ENCODE results near the gene ZNF837.

Gene ZNF837

DNA sequence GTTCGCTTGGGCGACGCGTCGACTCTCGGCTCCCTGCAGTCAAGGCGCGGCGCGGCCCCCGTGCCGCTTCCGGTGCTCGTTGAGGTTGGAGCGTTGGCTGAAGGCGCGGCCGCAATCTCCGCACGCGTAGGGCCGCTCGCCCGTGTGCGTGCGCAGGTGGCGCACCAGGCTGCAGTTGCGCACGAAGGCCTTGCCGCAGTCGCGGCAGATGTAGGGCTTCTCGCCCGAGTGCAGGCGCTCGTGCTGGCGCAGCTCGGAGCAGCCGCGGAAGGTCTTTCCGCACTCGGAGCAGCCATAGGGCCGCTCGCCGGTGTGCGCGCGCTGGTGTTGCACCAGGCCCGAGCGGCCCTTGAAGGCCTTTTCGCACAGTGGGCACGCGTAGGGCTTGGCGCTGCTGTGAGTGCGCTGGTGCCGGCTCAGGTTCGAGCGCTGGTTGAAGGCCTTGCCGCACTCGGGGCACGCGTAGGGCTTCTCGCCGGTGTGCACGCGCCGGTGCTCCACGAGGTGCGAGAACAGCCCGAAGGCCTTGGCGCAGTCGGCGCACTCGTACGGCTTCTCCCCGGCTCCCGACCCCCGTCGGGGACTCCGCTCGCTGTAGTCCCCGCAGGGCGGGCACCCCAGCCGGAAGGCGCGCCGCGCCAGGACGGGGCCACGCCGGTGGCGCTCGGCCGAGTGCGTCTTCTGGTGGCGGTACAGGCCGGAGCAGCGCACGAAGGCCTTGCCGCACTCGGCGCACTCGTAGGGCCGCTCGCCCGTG, 13.0 kb downstream of the ZNF837 start:
- DNase-seq = no peak

DNA sequence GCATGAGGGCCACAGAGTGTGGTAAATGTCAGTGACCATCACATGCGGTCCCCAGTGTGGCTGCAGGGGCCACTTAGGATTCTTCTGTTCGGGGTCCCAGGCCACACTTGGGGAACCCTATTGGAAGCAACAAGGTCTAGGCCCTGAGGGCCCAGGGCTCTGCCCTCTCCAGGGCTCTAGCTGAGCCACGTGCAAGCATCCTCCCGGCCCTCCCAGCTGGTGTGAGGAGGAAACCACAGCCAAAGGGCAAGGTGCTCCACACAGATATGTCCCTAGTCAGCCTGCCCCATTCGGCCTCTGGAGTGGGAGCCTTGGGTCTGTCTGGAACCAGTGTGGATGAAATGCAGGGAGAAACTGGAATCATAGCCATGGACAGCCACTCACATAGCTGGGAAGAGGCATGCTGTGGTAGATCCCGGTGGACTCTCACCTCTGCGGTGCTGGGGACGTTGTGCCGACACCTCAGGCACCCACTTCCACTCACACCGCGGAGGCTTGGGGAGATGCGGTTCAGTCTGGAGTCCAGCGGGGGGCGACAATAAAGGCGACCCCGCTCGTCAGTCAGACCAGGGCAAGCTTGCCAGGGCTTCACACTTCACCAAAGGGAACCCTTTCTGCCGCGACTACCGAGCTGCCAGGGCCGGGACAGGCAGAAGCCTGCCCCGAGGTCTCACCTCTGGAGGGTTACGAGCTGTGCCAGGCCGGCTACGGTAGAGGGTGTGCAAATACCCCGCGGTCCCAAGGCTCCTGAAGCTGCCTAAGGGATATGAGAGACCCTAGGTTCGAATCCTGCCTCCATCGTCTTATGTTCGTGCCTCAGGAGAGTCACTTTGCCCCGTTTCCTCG, 14.0 kb downstream of the ZNF837 start:
- DNase-seq = no peak

DNA sequence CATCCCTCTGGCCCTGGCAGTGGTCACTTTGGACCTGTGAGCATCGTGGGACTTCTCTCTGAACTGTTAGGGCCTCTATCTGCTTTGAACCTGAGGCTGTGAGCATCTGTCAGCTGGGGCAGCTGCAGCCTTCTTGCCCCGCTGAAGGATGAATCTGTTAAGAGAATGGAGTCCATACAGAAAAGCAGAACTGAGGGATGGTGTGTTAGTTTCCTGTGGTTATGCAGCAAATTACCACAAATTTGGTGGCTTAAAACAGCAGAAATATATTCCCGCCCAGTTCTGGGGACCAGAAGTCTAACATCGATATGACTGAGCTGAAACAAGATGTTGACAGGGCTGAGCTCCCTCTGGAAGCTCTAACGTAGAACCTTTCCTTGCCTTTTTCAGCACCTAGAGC, 16.7 kb downstream of the ZNF837 start:
- peak; percentile 67 for DNase-seq

DNA sequence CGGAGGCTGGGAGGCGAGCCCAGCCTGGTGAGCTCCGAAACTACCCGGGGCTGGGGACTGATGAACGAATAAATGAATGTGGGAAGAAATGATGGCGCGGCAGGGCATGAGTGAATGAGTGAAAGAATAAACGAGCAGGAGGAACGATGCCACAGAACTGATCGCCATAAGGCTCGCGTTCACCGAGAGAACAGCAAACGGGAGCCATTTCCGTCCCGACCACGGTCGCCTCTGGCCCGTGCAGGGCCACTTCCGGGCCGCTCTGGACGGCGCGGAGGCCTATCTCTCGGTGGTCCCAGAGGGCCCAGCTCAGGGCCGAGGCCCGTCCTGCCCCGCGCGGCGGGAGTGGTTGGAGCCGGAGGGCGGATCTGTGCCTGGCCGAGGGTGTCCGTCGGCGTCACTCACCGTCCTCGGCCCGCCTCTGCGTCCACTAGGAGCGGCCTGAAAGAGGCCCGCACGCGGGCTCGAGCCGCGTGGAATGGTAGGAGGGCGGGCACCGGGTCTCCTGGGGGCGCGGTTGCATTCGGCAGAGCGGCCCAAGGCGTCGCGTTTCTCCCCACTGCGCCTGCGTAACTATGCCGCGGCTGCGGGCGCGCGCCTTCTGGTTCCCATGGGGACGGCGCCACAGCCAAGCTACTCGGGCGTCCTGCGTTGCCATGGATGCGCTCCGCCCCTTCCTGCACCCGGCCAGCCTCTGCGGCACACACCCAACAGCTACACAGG, 18.4 kb downstream of the ZNF837 start, which contains the start of gene ZNF497:
TSS of gene ZNF497 (minus strand) at position 480 of the 723 bp plus-strand sequence. CDS start 5,116 bp downstream, outside the sequence.
- DNase-seq = peak; percentile 56

DNA sequence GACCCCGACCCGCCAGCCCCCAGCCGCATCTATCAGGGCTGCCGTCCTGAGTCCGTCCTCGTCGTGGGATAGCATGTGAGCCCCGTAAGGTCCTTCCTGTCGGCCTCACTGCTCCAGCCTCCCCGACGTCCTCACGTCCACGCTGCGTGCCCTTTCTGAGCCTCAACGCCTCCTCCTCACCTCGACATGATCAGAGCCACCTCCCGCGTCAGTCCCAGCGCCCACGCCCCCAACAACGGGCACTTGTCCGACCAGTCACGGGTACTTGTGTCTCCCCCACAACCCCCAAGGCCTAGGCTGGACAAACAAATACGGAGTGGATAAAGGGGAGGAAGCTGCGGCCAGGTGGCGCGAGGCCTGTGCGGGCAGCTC, 18.9 kb downstream of the ZNF837 start:
- DNase-seq = no peak

DNA sequence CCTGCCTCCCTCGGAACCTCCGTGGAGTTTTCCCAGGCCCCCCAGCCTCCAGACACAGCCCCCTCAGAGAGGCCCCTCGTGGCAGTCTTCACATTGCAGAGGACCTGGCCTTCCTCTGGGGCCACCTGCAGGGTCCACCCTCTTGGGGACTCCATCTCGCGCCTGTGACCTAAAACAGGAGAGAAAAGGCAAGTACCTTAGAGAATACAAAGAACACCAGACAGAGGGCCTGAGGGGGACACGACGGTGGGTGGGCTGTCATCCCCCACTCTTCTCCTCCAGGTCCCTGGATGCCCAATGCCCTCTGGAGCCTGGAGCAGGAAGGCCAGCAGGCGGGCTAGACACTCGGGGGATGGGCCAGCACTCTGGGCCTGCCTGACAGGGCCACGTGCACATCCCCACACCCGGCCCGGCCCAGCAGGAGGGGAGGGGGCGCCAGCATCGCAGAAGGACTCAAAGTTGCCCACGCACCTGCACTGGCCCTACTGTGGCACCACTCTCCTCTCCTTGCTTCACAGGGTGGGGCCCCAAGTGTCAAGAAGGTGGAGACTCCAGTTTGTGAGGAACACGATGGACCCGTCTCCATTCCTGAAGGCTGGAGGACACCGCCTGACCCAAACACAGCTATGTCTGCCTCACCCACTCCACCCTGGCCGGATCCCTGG, 23.2 kb downstream of the ZNF837 start:
- no peak for DNase-seq

DNA sequence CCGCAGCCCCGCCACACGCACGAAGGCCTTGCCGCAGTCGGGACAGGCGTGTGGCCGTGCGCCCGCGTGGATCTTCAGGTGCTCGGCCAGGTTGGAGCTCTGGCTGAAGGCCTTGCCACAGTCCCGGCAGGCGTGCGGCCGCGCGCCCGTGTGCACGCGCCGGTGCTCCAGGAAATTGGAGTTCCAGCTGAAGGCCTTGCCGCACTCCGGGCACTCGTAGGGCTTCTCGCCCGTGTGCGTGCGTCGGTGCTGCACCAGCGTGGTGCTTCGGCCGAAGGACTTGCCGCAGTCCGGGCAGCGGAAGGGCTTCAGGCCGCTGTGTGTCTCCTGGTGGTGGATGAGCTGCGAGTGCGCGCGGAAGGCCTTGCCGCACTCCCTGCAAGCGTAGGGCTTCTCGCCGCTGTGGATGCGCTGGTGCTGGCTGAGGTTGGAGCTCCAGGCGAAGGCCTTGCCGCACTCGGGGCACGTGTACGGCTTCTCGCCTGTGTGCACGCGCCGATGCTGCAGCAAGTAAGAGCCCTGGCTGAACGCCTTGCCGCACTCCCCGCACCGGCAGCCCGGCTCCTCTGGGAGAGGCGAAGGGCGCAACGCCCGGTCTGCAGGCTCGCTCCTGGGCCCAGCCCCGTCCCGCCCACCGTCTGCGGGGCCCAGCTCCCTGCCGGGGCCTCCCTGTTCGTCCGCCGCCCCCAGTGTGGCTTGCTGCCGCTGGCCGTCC, 23.9 kb downstream of the ZNF837 start:
- no peak for DNase-seq

DNA sequence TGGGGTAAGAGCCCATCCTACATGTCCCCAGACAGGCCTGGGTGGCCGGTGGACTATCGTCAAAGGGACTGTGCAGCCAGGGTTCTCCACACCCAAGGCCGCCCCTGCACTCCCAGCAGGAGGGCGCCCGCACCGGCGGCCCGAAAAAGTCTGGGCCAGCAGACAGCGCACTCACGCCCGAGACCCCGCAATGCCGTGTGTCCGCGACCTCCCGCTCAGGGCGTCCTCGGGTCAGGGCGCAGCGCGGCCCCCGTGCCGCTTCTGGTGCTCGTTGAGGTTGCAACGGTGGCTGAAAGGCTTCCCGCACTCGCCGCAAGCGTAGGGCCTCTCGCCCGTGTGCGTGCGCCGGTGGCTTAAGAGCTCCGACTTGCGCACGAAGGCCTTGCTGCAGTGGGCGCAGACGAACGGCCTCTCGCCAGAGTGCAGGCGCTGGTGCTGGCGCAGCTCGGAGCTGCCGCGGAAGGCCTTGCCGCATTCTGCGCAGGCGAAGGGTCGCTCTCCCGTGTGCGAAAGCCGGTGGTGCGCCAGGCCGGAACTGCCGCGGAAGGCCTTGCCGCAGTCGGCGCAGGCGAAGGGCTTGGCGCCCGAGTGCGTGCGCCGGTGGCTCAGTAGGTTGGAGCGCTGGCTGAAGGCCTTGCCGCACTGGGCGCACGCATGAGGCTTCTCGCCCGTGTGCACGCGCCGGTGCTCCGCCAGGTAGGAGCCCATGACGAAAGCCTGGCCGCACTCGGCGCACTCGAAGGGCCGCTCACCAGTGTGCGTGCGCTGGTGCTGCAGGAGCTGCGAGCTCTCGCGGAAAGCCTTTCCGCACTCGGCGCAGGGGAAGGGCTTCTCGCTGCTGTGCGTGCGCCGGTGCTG, 24.7 kb downstream of the ZNF837 start:
- no peak for DNase-seq

DNA sequence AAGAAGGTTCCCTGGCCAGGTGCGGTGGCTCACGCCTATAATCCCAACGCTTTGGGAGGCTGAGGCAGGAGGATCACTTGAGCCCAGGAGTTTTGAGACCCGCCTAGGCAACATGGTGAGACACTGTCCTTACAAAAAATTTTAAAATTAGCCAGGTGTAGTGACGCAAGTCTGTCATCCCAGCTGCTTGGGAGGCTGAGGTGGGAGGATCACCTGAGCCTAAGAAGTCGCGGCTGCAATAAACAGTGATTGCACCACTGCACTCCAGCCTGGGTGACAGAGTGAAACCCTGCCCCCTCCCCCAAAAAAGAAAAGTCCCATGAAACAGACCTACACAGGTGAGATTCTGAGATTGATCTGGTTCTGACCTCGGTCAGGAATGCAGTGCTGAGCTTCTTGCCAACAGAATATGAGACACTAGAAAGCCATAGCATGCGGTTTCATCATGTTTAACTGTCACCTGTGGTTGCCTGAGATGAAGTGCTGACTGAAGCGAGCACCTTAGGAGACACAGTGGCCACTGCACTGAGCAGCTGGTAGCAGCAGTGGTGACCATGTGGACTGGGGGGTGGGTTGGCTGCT, 25.5 kb downstream of the ZNF837 start:
- no peak for DNase-seq

DNA sequence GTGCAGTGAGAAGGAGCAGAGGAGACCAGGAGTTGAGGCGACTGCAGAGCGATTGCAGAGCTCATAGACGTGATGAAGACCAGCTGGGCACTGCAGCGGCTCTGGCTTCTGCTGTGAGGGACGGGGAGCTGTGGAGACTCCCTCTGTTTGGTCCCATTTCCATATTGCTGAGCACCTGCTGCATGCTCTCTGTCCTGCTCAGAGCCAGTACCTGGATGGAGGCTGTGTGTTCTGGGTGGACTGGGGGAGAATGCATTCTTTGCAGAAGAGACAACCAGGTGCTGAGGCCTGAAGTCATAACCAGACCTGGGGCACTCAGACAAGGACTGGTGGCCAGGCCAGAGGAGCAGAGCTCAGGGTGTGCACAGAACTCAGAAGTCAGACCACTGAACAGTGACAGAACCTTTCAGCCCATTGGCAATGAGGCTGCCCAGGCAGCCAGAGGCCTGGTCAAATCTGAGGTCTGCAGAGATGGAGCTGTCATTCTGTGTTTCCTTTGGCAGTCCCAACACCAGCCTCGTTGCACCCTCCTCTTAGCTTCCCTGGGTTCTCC, 26.3 kb downstream of the ZNF837 start:
- DNase-seq = no peak

DNA sequence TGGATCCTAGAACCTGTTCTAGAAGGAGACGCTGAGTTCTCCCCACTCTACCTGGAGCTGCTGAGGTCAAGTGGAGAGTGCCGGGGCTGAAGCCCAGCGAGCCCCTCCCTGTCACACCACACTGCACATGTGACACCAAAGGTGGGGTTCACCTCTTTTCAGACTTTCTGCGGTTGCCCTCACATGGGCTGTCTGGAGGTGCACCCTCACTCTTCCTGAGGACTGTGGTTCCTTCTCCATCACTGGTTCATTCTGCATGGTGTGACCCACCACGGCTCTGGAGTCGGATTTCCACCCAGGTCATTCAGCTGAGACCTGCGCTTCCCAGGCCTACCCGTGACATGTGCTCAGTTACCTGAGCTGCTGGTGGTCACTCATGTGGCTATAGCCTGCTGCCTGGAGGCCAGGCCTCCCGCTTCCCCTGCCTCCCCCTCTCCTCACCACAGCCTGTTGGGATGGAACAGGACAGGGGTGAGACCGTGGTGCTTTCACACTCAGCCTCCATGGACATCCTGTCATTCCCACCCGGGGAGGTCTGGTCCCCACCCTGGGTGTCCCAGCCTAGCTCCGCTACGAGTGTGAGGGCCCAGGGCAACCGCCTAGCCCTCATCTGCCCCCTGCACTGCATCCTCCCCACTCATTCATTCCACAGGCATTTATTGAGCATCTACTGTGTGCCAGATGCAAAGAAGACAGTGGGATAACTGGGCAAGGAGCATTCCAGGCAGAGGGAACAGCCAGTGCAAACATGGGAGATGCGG, 26.9 kb downstream of the ZNF837 start:
- no peak for DNase-seq

DNA sequence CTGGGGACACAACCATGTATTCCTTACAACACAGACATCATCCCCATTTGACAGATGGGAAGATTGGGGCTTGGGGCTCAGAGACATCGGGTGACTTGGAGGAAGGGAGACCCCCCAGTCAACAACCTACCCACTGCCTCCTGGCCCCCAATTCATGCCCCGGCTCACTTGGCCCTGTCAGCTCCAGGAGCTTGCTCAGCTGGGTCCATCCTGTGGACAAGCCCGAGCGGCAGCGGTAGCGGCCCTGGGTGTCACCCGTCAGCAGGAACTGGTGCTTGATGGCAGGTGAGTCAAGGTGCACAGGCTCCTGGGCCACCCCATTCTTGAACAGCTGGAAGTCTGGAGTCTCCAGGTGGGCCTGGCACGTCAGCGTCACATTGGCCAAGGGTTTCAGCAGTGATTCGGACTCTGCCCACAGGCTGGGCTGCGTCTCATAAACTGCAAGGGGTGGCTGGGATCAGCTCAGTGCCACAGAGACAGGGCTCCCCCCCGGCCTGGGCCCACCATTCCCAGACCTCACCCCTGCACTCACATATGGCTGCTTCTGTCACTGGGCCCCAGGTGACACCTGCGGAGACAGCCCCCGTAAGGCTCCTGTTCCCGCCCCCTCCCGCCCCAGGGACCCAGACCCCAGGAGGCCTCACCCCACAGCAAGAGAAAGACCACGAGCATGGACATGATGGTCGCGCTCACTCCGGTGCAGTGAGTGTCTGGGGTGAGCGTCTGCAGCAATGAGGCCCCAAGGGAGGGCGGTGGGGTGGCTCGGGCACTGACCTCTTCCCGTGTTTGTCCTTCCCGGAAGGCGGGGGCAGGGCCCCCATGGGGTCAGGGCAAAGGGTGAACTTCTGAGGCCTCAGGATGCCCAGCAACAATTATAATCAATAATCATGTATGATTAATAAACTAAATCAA, 27.8 kb downstream of the ZNF837 start, which contains the start of gene A1BG:
TSS of gene A1BG (minus strand) at position 733 of the 912 bp plus-strand sequence. CDS start at position 678, 55 bp downstream.
- DNase-seq = no peak

DNA sequence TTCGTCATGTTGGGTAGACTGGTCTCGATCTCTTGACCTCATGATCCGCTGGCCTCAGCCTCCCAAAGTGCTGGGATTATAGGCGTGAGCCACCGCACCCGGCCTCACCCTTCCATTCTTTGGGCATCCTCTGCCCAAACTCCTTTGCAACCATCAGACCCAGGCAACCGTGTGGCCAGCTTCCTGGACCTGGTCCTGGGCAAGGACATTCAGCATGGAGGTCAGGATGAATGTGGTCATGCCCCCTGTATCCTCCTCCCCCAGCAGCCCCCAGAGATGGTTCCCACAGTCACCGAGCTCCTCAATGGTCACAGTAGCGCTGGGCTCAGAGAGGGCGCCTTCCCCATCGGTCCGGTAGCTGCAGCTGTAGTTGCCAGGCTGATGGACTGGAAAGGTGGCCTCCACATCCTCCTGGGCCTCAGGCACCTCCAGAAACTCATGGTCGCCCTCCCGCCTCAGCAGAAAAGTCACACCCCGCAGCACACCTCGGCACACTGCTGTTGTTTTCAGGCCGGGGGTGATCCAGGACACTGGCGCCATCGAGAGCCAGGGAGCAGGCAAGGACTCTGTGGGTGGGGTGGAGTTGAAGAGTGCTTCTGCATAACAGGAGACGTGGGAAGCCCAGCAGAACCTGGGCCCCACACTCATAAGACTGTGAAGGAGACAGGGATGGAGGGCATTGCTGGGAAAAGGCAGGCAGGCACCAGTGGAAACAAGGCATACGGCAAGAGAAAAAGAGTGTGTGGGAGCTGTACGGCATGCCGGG, 28.7 kb downstream of the ZNF837 start:
- DNase-seq = no peak

DNA sequence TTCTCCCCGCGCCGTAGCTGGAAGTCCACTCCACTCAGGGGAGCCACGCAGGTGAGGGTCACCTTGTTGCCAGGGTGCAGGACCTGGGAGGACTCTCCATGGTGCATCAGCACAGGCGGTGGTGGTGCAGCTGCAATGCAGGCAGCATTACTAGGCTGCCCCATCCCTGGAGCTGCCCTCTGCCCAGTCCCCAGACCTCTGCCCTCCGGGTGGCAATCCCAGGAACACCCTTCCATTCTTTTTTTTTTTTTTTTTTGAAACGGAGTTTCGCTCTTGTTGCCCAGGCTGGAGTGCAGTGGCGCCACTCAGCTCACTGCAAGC, 29.3 kb downstream of the ZNF837 start:
- DNase-seq = no peak

DNA sequence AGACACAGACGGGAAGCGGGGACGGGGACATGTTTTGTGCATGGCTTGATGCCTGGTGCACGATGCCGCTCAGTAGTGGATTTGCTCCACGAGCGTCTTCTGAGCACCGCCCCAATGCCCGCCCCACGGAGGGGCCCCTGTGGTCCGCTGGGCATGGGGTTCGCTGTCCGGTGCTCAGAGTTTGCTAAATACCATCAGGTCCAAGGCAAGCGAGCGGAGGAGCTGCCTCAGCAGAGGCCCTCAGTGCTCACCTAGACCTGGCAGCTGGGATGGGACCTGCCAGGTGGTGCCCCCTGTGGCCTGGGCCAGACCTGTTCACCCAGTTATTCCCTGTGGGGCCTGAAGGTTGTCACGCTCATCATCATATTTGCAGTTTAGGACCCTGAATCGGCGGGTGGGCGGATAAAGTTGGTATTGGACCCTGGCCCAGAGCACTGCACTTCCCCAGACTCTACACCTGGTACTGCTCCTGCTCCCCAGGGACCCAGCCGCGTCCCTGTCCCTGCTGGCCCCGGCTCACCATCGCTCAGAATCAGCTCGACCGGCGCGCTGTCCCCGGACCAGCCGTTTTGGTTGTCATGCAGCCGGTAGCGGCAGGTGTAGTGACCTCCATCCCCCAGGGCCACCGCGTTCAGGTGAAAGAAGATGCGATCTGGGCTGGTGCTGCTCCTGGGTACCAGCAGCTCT, 29.8 kb downstream of the ZNF837 start:
- no peak for DNase-seq

DNA sequence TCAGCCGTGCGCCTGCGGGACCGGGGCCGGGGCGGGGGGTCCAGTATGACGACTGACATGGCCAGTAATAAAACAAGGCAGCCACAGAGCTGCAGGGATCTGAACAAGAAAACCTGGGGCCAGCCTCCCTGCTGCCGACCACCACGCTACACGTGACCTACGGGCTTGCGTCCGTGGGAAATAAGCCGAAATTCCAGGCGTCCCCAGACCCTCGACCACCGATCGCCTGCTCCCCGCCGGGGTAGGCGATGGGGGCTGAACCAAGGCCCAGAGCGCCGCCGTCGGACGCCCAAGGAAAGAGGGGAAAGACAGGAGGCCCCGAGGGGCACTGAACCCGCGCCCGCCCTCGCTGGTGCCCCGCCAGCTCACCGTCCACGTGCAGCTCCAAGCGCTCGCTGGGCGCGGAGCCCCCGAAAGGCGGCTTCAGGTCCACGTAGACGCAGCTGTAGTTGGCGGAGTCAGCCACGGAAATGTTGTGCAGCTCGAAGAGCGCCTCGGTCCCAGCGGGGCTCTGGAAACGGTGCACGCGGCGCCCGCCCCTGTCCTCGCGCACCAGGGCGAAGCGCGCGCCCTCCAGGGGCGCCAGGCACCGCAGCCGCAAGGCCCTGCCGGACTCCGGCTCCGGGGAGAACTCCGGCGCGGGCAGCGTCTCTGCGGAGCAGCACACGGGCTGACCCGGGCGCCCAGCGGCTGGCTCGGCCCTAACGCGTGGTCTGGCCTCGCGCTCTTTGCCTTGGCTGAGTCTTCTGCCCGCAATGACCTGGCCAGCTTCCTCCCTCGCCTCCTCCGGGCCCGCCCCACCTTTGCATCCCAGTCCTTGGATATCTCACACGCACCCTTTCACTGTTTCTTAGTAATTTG, 30.6 kb downstream of the ZNF837 start:
- DNase-seq = no peak
